Kidney (tissue), 14 donors: Measurements from ENCODE around the gene LTF. TPM values are rescaled to one million over a fixed set of nuclear protein-coding genes. Genes with fewer than 3 reads are reported as not detected.

Source experiments
- DNase-seq, 5 donors: peaks; one replicate each; pipeline ENCODE4 v3.0.0-alpha.2; 2013 to 2020
- FAIRE-seq: peaks from 2 replicates; lab custom pipeline; 2012; peaks lifted over from hg19 to GRCh38; lab: Jason Lieb, UNC
- H3K27ac ChIP-seq, 2 donors: one replicate each; pipeline ENCODE4 v1.7.0; 2013; ENCODE audit warnings: low read depth in 2 of 2, low read length in 2 of 2, inconsistent platforms in 1 of 2
- H3K27me3 ChIP-seq: one replicate; pipeline ENCODE4 v1.7.1; 2013; ENCODE audit warnings: low read length, inconsistent platforms; ENCODE audit not compliant: control insufficient read depth, insufficient read depth
- H3K36me3 ChIP-seq, 3 donors: one replicate each; pipeline versions ENCODE4 v1.7.0 to v1.7.1; 2013; ENCODE audit warnings: low read length in 3 of 3, control low read depth in 1 of 3, inconsistent platforms in 1 of 3; ENCODE audit not compliant: insufficient read depth in 3 of 3, control insufficient read depth in 2 of 3
- H3K4me1 ChIP-seq, 3 donors: one replicate each; pipeline versions ENCODE4 v1.7.0 to v1.7.1; 2013; ENCODE audit warnings: low read length in 3 of 3, inconsistent platforms in 1 of 3, low read depth in 1 of 3; ENCODE audit not compliant: control insufficient read depth in 2 of 3, insufficient read depth in 2 of 3
- H3K4me3 ChIP-seq, 3 donors: one replicate each; pipeline versions ENCODE4 v1.7.0 to v1.8.1; 2013; ENCODE audit warnings: low read length in 3 of 3, control low read depth in 1 of 3, inconsistent platforms in 1 of 3
- H3K9ac ChIP-seq, 3 donors: one replicate each; pipeline versions ENCODE4 v1.7.0 to v1.7.1; 2013; ENCODE audit warnings: low read length in 3 of 3, control low read depth in 1 of 3, inconsistent platforms in 1 of 3
- H3K9me3 ChIP-seq, 3 donors: one replicate each; pipeline versions ENCODE4 v1.7.0 to v1.7.1; 2013; ENCODE audit warnings: low read length in 3 of 3, control low read depth in 1 of 3, inconsistent platforms in 1 of 3; ENCODE audit not compliant: control insufficient read depth in 2 of 3, insufficient read depth in 1 of 3
- intact Hi-C: fragments of 100-400 bp; cut with DNase I; formaldehyde crosslinking; loops from one replicate; pipeline ENCODE4 v1.11.1; 2022
- polyA plus RNA-seq: library from polyadenylated mRNA; stranded (reverse); fragments of 350-450 nt; fragmentation: Illumina TruSeq; extraction: RNeasy Lipid Tissue Mini Kit (QIAGEN cat#74804); gene quantifications from one replicate; pipeline ENCODE4 v1.2.3, GENCODE V29; 2014; ENCODE audit warnings: low read depth, low replicate concordance; ENCODE audit not compliant: insufficient read depth
- total RNA-seq: library from RNA; stranded (reverse); fragmentation: NEBNext Ultra II Directional; extraction: Animal tissue kit (Norgen Biotek cat#: 25700); gene quantifications from one replicate; pipeline ENCODE4 v1.2.1, GENCODE V29; 2021
- TF ChIP-seq, protein P1 (sequence below): IDR thresholded peaks from 3 replicates; pipeline ENCODE4 v1.5.1; 2012; ENCODE audit warnings: mild to moderate bottlenecking, moderate library complexity, borderline replicate concordance; ENCODE audit not compliant: insufficient read depth; ENCODE audit errors: extremely low read depth
- donor health status: control.
- donor health status: control.
- donor health status: control.
- donor health status: control.
- donor health status: control.
- donor health status: DM: yes; HTN: yes; CAD: no.
- donor health status: Normal renal cell carcinoma (clear cell type).

The LTF gene
- total and polyA plus RNA-seq, 2 donors from 2014 or later, result 34.7 to 1,823 TPM

DNA sequence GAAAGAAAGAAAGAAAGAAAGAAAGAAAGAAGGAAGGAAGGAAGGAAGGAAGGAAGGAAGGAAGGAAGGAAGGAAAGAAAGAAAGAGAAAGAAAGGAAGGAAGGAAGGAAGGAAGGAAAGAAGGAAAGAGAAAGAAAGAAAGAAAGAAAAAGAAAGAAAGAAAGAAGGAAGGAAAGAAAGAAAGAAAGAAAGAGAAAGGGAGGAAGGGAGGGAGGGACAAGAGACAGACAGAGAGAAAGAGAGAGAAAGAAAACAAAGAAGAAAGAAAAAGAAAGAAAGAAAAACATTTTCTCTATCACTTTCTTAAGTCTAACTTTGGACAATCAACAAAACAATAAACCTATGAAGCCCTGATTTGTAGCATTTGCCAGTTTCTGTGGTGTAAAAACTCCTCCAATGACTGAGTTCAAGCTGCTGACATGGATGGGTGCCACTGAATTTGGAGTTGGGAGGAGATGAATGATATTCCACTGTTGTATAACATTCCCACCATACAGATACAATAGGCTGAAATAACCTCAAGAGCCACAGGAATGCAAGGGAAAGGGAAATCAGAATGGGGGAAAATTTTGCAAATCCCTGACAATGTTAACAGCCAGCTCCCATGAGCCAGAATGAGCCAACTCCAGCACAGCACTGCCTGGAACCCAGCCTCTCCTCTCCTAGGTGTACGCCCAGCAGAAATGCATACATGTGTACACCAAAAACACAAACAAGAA is 18.1 kb upstream of the LTF start:
- Histone ChIP-seq H3K9ac (no peak overlapping the region), H3K36me3 (no peaks in the 10 kb centered on the region), H3K4me3 (no peak overlapping the region), H3K4me1 (peaks cover 0 to 18% (median 10%) of the 10 kb centered on the region in 3 donors), H3K27ac (no peak overlapping the region), H3K27me3 (no peaks in the 10 kb centered on the region), H3K9me3 (no peaks in the 10 kb centered on the region)
- intact Hi-C loops, result no loop called here
- TF ChIP-seq, protein P1, sequence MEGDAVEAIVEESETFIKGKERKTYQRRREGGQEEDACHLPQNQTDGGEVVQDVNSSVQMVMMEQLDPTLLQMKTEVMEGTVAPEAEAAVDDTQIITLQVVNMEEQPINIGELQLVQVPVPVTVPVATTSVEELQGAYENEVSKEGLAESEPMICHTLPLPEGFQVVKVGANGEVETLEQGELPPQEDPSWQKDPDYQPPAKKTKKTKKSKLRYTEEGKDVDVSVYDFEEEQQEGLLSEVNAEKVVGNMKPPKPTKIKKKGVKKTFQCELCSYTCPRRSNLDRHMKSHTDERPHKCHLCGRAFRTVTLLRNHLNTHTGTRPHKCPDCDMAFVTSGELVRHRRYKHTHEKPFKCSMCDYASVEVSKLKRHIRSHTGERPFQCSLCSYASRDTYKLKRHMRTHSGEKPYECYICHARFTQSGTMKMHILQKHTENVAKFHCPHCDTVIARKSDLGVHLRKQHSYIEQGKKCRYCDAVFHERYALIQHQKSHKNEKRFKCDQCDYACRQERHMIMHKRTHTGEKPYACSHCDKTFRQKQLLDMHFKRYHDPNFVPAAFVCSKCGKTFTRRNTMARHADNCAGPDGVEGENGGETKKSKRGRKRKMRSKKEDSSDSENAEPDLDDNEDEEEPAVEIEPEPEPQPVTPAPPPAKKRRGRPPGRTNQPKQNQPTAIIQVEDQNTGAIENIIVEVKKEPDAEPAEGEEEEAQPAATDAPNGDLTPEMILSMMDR, result no peak
- no peak for DNase-seq
- FAIRE-seq, result no peak

- H3K4me3 ChIP-seq, result no peak overlapping the region
- intact Hi-C loops, result no loop called here
- H3K27me3 ChIP-seq, result peaks cover 2% of the 10 kb centered on the region
- no peaks in the 10 kb centered on the region for H3K36me3 ChIP-seq
- H3K9ac ChIP-seq, result no peak overlapping the region
- H3K4me1 ChIP-seq, result peaks cover 0 to 18% (median 10%) of the 10 kb centered on the region in 3 donors
- FAIRE-seq (no peak), DNase-seq (no peak)
- TF ChIP-seq, protein P1, result no peak
- no peaks in the 10 kb centered on the region for H3K9me3 ChIP-seq
- no peak overlapping the region for H3K27ac ChIP-seq
Measured at GRCh38 chr3:46481636-46482035, 16.9 kb upstream of the LTF start.

DNA sequence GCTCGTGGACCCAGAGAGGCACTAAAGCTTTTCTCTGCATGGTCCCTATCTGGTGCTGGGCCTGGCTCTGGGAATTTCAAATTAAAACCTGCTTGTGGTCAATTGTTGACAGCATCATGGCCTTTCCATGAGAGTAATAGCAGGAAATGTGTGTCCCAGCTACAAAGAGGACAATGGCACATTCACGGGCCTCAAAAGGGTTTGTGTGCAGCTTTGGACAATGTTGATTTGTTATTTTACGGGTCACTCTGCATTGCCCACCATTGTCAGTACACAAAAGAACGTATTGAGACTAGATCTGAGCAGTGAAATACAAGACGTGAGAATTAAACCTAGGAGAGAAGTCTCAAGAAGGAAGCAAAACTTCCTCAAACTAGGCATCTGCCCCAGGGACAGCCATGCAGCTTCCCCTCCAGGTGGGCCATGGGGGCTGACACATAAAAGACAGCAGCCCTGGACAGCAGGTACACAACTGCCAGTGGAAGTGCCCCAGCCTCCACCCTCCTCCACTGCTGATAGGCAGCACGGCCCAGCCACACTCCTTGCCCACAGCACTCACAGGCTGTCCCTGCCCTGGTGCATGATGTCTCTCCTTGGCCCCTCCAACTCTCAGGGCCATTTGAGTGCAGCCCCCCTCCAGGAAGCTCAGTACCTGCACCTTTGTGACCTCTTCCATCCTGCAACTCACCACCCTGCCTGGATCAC is 15.9 kb upstream of the LTF start:
- no peak overlapping the region for H3K4me3 ChIP-seq
- H3K9ac ChIP-seq, result no peak overlapping the region
- DNase-seq (no peak), FAIRE-seq (no peak)
- peaks cover 2% of the 10 kb centered on the region for H3K27me3 ChIP-seq
- peaks cover 0 to 10% (median 9%) of the 10 kb centered on the region in 3 donors for H3K4me1 ChIP-seq
- no peaks in the 10 kb centered on the region for H3K36me3 ChIP-seq
- H3K9me3 ChIP-seq, result no peaks in the 10 kb centered on the region
- TF ChIP-seq, protein P1, result no peak
- intact Hi-C loops, result no loop called here
- H3K27ac ChIP-seq, result no peak overlapping the region
